Thyroid gland (tissue), 4 donors: ENCODE results near the gene HERPUD1.

Experiments used
- POLR2A ChIP-seq, 2 donors: fragments of 450-650 bp; IDR thresholded peaks; one replicate each; pipeline ENCODE4 v1.6.1; 2017; ENCODE audit warnings: antibody characterized with exemption in 2 of 2, mild to moderate bottlenecking in 2 of 2, moderate library complexity in 1 of 2
- TF ChIP-seq, protein P1 (sequence below), 6 experiments: fragments of 200-600 bp in 3 of 6; fragments of 450-650 bp in 3 of 6; sonication (generic) in 3 of 6; IDR thresholded peaks; one replicate each; pipeline ENCODE4 v1.5.1; 2016 to 2019; ENCODE audit warnings: antibody characterized with exemption in 6 of 6, mild to moderate bottlenecking in 2 of 6, inconsistent platforms in 1 of 6, moderate library complexity in 1 of 6

DNA sequence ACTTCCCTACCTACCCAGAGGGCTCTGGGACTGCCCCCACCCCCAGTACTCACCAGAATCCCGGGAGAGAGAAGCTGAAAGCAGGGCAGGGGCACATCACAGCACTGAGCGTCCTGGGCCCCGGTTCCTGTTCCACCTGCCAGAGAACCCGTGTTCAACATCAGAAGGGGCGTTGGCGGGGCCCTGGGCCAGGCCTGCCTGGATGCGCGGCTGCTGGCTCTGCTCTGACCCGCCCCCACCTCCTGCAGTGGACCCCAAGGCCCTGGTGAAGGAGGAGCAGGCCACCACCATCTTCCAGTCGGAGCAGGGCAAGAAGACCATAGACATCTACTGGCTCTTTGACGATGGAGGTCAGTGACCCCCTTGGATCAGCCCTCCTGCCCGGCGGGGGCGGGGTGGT lies 39.2 kb upstream of the HERPUD1 start:
- TF ChIP-seq, protein P1, sequence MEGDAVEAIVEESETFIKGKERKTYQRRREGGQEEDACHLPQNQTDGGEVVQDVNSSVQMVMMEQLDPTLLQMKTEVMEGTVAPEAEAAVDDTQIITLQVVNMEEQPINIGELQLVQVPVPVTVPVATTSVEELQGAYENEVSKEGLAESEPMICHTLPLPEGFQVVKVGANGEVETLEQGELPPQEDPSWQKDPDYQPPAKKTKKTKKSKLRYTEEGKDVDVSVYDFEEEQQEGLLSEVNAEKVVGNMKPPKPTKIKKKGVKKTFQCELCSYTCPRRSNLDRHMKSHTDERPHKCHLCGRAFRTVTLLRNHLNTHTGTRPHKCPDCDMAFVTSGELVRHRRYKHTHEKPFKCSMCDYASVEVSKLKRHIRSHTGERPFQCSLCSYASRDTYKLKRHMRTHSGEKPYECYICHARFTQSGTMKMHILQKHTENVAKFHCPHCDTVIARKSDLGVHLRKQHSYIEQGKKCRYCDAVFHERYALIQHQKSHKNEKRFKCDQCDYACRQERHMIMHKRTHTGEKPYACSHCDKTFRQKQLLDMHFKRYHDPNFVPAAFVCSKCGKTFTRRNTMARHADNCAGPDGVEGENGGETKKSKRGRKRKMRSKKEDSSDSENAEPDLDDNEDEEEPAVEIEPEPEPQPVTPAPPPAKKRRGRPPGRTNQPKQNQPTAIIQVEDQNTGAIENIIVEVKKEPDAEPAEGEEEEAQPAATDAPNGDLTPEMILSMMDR (IDR thresholded peaks at IDR 0.05), result no peak
- no peak for TF ChIP-seq POLR2A (IDR thresholded peaks at IDR 0.05)
